ENCODE results near the gene COPS6.

DNA sequence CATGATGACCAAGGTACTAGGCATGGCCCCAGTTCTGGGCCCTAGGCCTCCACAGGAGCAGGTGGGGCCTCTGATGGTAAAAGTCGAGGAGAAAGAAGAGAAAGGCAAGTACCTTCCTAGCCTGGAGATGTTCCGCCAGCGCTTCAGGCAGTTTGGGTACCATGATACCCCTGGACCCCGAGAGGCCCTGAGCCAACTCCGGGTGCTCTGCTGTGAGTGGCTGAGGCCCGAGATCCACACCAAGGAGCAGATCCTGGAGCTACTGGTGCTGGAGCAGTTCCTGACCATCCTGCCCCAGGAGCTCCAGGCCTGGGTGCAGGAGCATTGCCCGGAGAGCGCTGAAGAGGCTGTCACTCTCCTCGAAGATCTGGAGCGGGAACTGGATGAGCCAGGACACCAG lies 31.8 kb upstream of the COPS6 start:
- TF ChIP-seq POLR2AphosphoS5 (IDR thresholded peaks at IDR 0.05) (no peak), POLR2A (IDR thresholded peaks at IDR 0.05) (no peak)
